SK-N-MC (cell line): Measurements from ENCODE around the gene SDR9C7.

Experiments used
- EZH2 ChIP-seq: fragments of 200-600 bp; sonication (generic); IDR thresholded peaks from one replicate; pipeline ENCODE4 v1.6.1; 2017; ENCODE audit warnings: antibody characterized with exemption
- FOXP2 ChIP-seq: optimal IDR thresholded peaks from 2 replicates; pipeline ENCODE3; 2011; ENCODE audit warnings: mild to moderate bottlenecking, moderate library complexity; ENCODE audit not compliant: insufficient read depth; ENCODE audit errors: extremely low read length, control extremely low read depth
- POLR2AphosphoS5 ChIP-seq: IDR thresholded peaks from 2 replicates; pipeline ENCODE4 v1.6.1; 2012; ENCODE audit warnings: mild to moderate bottlenecking, low read depth, low read length, borderline replicate concordance

- no peak for TF ChIP-seq POLR2AphosphoS5
- no peak for TF ChIP-seq EZH2
- no peak for TF ChIP-seq FOXP2
Observed at GRCh38 chr12:56932146-56932545, 2.1 kb downstream of the SDR9C7 start.
